Measurements from ENCODE around the gene ZBTB7C. TPM values are rescaled to one million over a fixed set of nuclear protein-coding genes. Genes with fewer than 3 reads are reported as not detected.

ZBTB7C gene
- total RNA-seq, 2 donors from 2014 or later: 1.3 to 2.3 TPM

DNA sequence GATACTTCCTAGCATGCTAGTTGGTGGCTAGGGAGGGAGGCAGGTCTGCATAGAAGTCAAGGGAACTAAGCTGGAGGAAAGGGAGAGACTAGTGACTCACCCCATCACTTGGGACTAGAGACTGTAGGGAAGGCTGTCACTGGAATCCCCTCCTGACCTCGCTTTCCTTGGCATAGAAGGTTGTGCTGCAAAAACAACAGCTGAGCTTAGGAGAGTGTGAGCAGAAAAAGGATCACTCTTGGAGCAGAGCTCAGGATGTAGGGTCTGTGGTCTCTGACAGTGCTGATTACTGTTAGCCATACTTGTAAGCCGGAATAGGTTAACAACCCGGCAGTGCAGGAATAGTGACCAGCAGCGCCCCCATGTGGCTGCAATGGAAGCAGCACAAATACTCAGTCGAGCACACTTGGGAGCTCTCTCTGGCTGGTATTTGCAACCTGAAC, 411.8 kb downstream of the ZBTB7C start:
- TF ChIP-seq POLR2A (IDR thresholded peaks at IDR 0.05): no peak
- TF ChIP-seq, protein P1, sequence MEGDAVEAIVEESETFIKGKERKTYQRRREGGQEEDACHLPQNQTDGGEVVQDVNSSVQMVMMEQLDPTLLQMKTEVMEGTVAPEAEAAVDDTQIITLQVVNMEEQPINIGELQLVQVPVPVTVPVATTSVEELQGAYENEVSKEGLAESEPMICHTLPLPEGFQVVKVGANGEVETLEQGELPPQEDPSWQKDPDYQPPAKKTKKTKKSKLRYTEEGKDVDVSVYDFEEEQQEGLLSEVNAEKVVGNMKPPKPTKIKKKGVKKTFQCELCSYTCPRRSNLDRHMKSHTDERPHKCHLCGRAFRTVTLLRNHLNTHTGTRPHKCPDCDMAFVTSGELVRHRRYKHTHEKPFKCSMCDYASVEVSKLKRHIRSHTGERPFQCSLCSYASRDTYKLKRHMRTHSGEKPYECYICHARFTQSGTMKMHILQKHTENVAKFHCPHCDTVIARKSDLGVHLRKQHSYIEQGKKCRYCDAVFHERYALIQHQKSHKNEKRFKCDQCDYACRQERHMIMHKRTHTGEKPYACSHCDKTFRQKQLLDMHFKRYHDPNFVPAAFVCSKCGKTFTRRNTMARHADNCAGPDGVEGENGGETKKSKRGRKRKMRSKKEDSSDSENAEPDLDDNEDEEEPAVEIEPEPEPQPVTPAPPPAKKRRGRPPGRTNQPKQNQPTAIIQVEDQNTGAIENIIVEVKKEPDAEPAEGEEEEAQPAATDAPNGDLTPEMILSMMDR (IDR thresholded peaks at IDR 0.05): no peak
- 57 to 74% methylated on average over 5 of the region's 5 CpGs for WGBS, 2 donors
- Histone ChIP-seq H3K4me3 (no peak overlapping the region), H3K9me3 (peaks cover 0 to 5% (median 0%) of the 10 kb centered on the region in 3 donors), H3K27ac (no peak overlapping the region), H3K4me1 (no peaks in the 10 kb centered on the region), H3K27me3 (no peaks in the 10 kb centered on the region), H3K36me3 (replicated peaks in 1 of 2; ENCODE audit: insufficient read depth in 1 of 2, low read depth in 2 of 2) (no peaks in the 10 kb centered on the region)
- ATAC-seq (no peak), DNase-seq (no peak)
- intact Hi-C loops (cut with DNase I): no loop called here

DNA sequence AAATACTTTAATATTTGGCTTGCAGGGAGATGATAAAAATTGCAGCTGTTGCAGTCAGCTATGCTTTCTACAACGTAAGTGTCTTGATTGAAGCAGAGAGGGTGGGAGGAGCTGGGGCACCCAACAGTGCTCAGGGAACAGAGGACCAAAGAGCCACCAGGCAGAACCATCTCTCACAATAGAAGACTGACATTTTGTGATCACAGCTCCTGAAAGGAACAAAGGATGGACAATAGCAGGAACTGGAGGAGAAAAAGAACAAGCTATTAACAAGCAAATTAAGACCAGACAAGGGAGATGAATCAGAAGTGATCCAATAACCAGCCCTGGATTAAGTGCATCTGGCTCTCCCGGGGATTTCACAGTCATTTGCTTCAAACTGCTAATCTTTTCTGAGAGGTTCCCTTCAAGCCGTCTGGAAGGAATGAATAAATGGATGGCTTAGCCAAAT, 413.1 kb downstream of the ZBTB7C start:
- no peak for ATAC-seq
- H3K27me3 ChIP-seq: no peaks in the 10 kb centered on the region
- WGBS, 2 donors: 40 to 51% methylated on average over 3 of the region's 3 CpGs

DNA sequence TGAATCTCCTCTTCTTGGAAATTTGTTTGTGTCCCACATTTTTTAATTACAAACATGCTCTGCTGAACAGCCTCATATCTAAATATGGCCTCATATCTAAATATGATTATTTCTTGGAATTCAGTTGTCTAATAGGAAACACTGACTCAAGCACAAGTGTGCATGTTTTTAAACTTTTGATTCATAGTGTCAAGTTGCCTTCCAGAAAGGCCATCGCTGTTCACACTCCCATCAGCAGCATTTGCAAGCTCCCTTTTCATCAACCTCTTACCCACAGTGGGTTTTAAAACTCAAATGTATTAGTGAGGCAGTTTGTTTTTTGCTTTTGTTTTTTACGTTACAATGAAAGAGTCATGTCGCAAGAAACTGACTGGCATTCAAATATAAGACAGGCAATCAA, 413.5 kb downstream of the ZBTB7C start:
- no peaks in the 10 kb centered on the region for H3K4me1 ChIP-seq
- ATAC-seq (no peak), DNase-seq (no peak)
- H3K4me3 ChIP-seq: no peak overlapping the region
- intact Hi-C loops (cut with DNase I): no loop called here
- no peak for TF ChIP-seq POLR2A (IDR thresholded peaks at IDR 0.05)
- TF ChIP-seq, protein P1 (IDR thresholded peaks at IDR 0.05): no peak
- no peaks in the 10 kb centered on the region for H3K36me3 ChIP-seq (replicated peaks in 1 of 2; ENCODE audit: insufficient read depth in 1 of 2, low read depth in 2 of 2)
- H3K27me3 ChIP-seq: no peaks in the 10 kb centered on the region
- 54 to 71% methylated on average over 3 of the region's 3 CpGs for WGBS, 2 donors
- peaks cover 0 to 5% (median 0%) of the 10 kb centered on the region in 3 donors for H3K9me3 ChIP-seq
- H3K27ac ChIP-seq: no peak overlapping the region

More for the DNA sequence above, 413.1 kb downstream of the ZBTB7C start:
- intact Hi-C loops (cut with DNase I): no loop called here
- no peak overlapping the region for H3K27ac ChIP-seq
- no peaks in the 10 kb centered on the region for H3K36me3 ChIP-seq (replicated peaks in 1 of 2; ENCODE audit: insufficient read depth in 1 of 2, low read depth in 2 of 2)
- no peak overlapping the region for H3K4me3 ChIP-seq
- DNase-seq: no peak
- H3K9me3 ChIP-seq: peaks cover 0 to 5% (median 0%) of the 10 kb centered on the region in 3 donors
- TF ChIP-seq POLR2A (IDR thresholded peaks at IDR 0.05): no peak
- TF ChIP-seq, protein P1 (IDR thresholded peaks at IDR 0.05): no peak
- no peaks in the 10 kb centered on the region for H3K4me1 ChIP-seq

GRCh38 chr18:47993409-47993808, 415.8 kb downstream of the ZBTB7C start:
- Histone ChIP-seq H3K27me3 (no peaks in the 10 kb centered on the region), H3K36me3 (replicated peaks in 1 of 2; ENCODE audit: insufficient read depth in 1 of 2, low read depth in 2 of 2) (no peaks in the 10 kb centered on the region), H3K27ac (no peak overlapping the region), H3K4me3 (no peak overlapping the region), H3K4me1 (no peaks in the 10 kb centered on the region), H3K9me3 (peaks cover 0 to 5% (median 0%) of the 10 kb centered on the region in 3 donors)
- TF ChIP-seq POLR2A (IDR thresholded peaks at IDR 0.05): no peak
- TF ChIP-seq, protein P1 (IDR thresholded peaks at IDR 0.05): no peak
- DNase-seq (no peak), ATAC-seq (no peak)
- intact Hi-C loops (cut with DNase I): no loop called here
- 85 to 90% methylated on average over 1 of the region's 1 CpG for WGBS, 2 donors

DNA sequence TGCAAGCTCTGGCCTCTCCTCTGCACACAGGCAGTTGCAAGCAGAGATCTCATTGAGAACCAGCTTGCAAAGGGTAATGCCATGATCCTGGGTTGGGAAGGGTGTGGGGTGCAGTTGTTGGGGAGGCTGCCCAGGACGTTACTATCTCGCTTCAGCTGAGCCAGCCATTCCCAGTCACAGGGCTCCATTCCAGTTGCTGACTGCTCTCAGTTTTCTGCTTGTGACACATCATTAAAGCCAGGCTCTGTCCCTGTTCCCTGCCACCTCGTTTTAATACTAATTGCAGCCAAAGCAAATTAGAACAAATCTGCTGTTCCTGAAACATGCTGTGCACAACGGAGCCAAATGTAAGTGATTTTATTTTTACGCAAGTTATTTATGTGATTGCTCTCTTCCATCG, 416.2 kb downstream of the ZBTB7C start:
- TF ChIP-seq POLR2A (IDR thresholded peaks at IDR 0.05): no peak
- TF ChIP-seq, protein P1 (IDR thresholded peaks at IDR 0.05): no peak
- intact Hi-C loops (cut with DNase I): no loop called here

More for the DNA sequence above, 416.2 kb downstream of the ZBTB7C start:
- 73 to 76% methylated on average over 6 of the region's 6 CpGs for WGBS, 2 donors
- Histone ChIP-seq H3K9me3 (peaks cover 0 to 5% (median 0%) of the 10 kb centered on the region in 3 donors), H3K4me3 (no peak overlapping the region), H3K4me1 (no peaks in the 10 kb centered on the region), H3K27ac (no peak overlapping the region), H3K36me3 (replicated peaks in 1 of 2; ENCODE audit: insufficient read depth in 1 of 2, low read depth in 2 of 2) (no peaks in the 10 kb centered on the region), H3K27me3 (no peaks in the 10 kb centered on the region)
- ATAC-seq (no peak), DNase-seq (no peak)

Measured in body of pancreas (tissue), 4 donors.